Measurements from ENCODE around the gene ESPNL. TPM values are rescaled to one million over a fixed set of nuclear protein-coding genes. Genes with fewer than 3 reads are reported as not detected.

Gene ESPNL
- polyA plus RNA-seq, 1 donor (not counting 4 experiments of a cell fraction or from before 2014, with no cell fraction given), result 0.16 TPM

DNA sequence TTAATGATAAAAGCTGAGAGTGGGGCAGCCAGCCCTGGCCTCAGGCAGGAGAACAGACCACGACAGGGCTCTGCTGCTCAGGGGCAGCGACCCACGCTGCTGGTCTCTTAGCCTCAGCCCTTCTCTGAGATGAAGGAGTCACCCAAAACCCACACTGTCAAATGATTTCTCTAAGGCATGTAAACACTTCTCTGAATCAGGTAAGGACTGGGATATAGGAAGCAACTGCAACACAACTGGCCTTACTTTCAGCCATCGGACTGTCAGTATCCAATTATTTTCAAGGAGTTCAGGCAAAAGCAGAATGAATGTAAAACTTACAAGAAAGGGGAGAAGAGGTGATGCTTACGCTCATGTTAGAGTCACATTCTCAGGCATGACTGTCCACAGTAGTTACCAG is 80.4 kb downstream of the ESPNL start:
- dilution Hi-C loops (cut with MboI; ENCODE audit: extremely low pct_ligation_motif_present, low sequenced_read_pairs), result no loop called here
- no peak overlapping the region for H3K4me3 ChIP-seq (ENCODE audit: control insufficient read depth in 2 of 3, extremely low read depth in 1 of 3, insufficient read depth in 2 of 3, low read depth in 1 of 3, low read length in 3 of 3)
- no peaks in the 10 kb centered on the region for H3K9me1 ChIP-seq (ENCODE audit: control insufficient read depth, extremely low read depth, insufficient read depth, low read length)
- H2AFZ ChIP-seq (ENCODE audit: control insufficient read depth, low read length), result no peak overlapping the region
- no peak overlapping the region for H3K27ac ChIP-seq (ENCODE audit: control insufficient read depth, insufficient read depth, low read length)
- no peaks in the 10 kb centered on the region for H3K9me3 ChIP-seq (ENCODE audit: control insufficient read depth, low read depth, low read length)
- peaks cover under 1% of the 10 kb centered on the region for H3K4me1 ChIP-seq (ENCODE audit: control insufficient read depth, extremely low read depth, insufficient read depth, low read length)
- H3K9ac ChIP-seq (ENCODE audit: control insufficient read depth, extremely low read depth, insufficient read depth, low read length), result no peak overlapping the region
- no peak for FAIRE-seq
- H3K27me3 ChIP-seq (ENCODE audit: control insufficient read depth, extremely low read depth, insufficient read depth, low read length), result no peaks in the 10 kb centered on the region
- H3K36me3 ChIP-seq (ENCODE audit: control insufficient read depth in 2 of 2, extremely low read depth in 1 of 2, insufficient read depth in 2 of 2, low read length in 2 of 2), result peaks cover 40% of the 10 kb centered on the region in 2 experiments
- no peak for TF ChIP-seq CTCF (optimal IDR thresholded peaks at IDR 0.05 in 1 of 3, IDR thresholded peaks at IDR 0.05 in 1 of 3, conservative IDR thresholded peaks at IDR 0.05 in 1 of 3; ENCODE audit: extremely low read depth in 1 of 3, insufficient read depth in 2 of 3, low read length in 3 of 3)
- TF ChIP-seq EZH2 (IDR thresholded peaks at IDR 0.05; ENCODE audit: low read length), result no peak
- DNase-seq (ENCODE audit: low read depth, low spot score), result no peak
- no peaks in the 10 kb centered on the region for H4K20me1 ChIP-seq (ENCODE audit: control insufficient read depth, extremely low read depth, insufficient read depth, low read length)
- no peak overlapping the region for H3K4me2 ChIP-seq (ENCODE audit: control insufficient read depth, extremely low read depth, insufficient read depth, low read depth, low read length)
- H3K79me2 ChIP-seq (ENCODE audit: control insufficient read depth, insufficient read depth, low read length), result no peaks in the 10 kb centered on the region

- Histone ChIP-seq H2AFZ (ENCODE audit: control insufficient read depth, low read length) (no peak overlapping the region), H3K36me3 (ENCODE audit: control insufficient read depth in 2 of 2, extremely low read depth in 1 of 2, insufficient read depth in 2 of 2, low read length in 2 of 2) (peaks cover 41 to 44% of the 10 kb centered on the region in 2 experiments), H3K4me2 (ENCODE audit: control insufficient read depth, extremely low read depth, insufficient read depth, low read depth, low read length) (no peak overlapping the region), H3K4me3 (ENCODE audit: control insufficient read depth in 2 of 3, extremely low read depth in 1 of 3, insufficient read depth in 2 of 3, low read depth in 1 of 3, low read length in 3 of 3) (no peak overlapping the region), H4K20me1 (ENCODE audit: control insufficient read depth, extremely low read depth, insufficient read depth, low read length) (no peaks in the 10 kb centered on the region), H3K9ac (ENCODE audit: control insufficient read depth, extremely low read depth, insufficient read depth, low read length) (no peak overlapping the region), H3K4me1 (ENCODE audit: control insufficient read depth, extremely low read depth, insufficient read depth, low read length) (no peaks in the 10 kb centered on the region), H3K79me2 (ENCODE audit: control insufficient read depth, insufficient read depth, low read length) (no peaks in the 10 kb centered on the region), H3K9me1 (ENCODE audit: control insufficient read depth, extremely low read depth, insufficient read depth, low read length) (no peaks in the 10 kb centered on the region), H3K9me3 (ENCODE audit: control insufficient read depth, low read depth, low read length) (no peaks in the 10 kb centered on the region), H3K27ac (ENCODE audit: control insufficient read depth, insufficient read depth, low read length) (no peak overlapping the region), H3K27me3 (ENCODE audit: control insufficient read depth, extremely low read depth, insufficient read depth, low read length) (no peaks in the 10 kb centered on the region)
- TF ChIP-seq CTCF (optimal IDR thresholded peaks at IDR 0.05 in 1 of 3, IDR thresholded peaks at IDR 0.05 in 1 of 3, conservative IDR thresholded peaks at IDR 0.05 in 1 of 3; ENCODE audit: extremely low read depth in 1 of 3, insufficient read depth in 2 of 3, low read length in 3 of 3) (no peak), EZH2 (IDR thresholded peaks at IDR 0.05; ENCODE audit: low read length) (no peak)
- no peak for FAIRE-seq
- DNase-seq (ENCODE audit: low read depth, low spot score), result no peak
- dilution Hi-C loops (cut with MboI; ENCODE audit: extremely low pct_ligation_motif_present, low sequenced_read_pairs), result no loop called here
Measured at GRCh38 chr2:238182362-238182761, 82.2 kb downstream of the ESPNL start.

Other genes with a start within 250 kb of the ESPNL start
- gene RAMP1, start 240.7 kb upstream of the ESPNL start, polyA plus RNA-seq, result 0.37 to 2.0 TPM (median 0.69 TPM) in 3 replicates
- 63.6 to 98.6 TPM (median 95.6 TPM) in 3 replicates for gene UBE2F, start 133.3 kb upstream of the ESPNL start, polyA plus RNA-seq
- 11.4 to 11.9 TPM (median 11.8 TPM) in 3 replicates for gene SCLY, start 39.3 kb upstream of the ESPNL start, polyA plus RNA-seq
- not detected in 3 replicates for gene KLHL30, start 38.3 kb downstream of the ESPNL start, polyA plus RNA-seq
- 0.14 to 0.28 TPM (median 0.27 TPM) in 3 replicates for gene ERFE, start 58.6 kb downstream of the ESPNL start, polyA plus RNA-seq
- gene ILKAP, start 103.4 kb downstream of the ESPNL start, polyA plus RNA-seq, result 30.6 to 39.1 TPM (median 37.5 TPM) in 3 replicates
- gene HES6, start 139.7 kb downstream of the ESPNL start, polyA plus RNA-seq, result 0.76 to 0.80 TPM (median 0.77 TPM) in 3 replicates
- 0.68 to 2.0 TPM (median 1.6 TPM) in 3 replicates for gene PER2, start 188.3 kb downstream of the ESPNL start, polyA plus RNA-seq
- 6.4 to 7.0 TPM (median 7.0 TPM) in 3 replicates for gene TRAF3IP1, start 220.2 kb downstream of the ESPNL start, polyA plus RNA-seq